K562 (cell line): Measurements from ENCODE around the gene ARRDC5. TPM values are rescaled to one million over a fixed set of nuclear protein-coding genes. Genes with fewer than 3 reads are reported as not detected.
"Not testable (repeated sequence)": the region's sequence is repeated elsewhere in the genome, so short reads cannot be mapped to it uniquely, and the experiment has no call there.

Experiments used
- ATAC-seq: fragments of 200-7000 bp; cut with Tn5 transposase; 3 replicates; pipeline ENCODE4 v1.9.1; 2020; ENCODE audit warnings: moderate library complexity
- BruUV-seq: library from RNA; stranded (reverse); fragments of 400-500 nt; replicated peaks from 2 replicates; lab custom pipeline; 2021; lab: Mats Ljungman, UMichigan
- CTCF ChIA-PET: fragments of 300-600 bp; formaldehyde crosslinking; extraction: SDS; loops from one replicate; lab custom pipeline; 2021; ENCODE audit warnings: low intra/inter-chr PET ratio; lab: Yijun Ruan, JAX
- POLR2A ChIA-PET: fragments of 300-600, 350-650 bp; sonication (Branson Sonifier 250); formaldehyde crosslinking; extraction: SDS; loops from one replicate; lab custom pipeline; 2021; ENCODE audit warnings: antibody characterized with exemption, inconsistent platforms; lab: Yijun Ruan, JAX
- DNase-seq, 4 experiments: peaks; one replicate each; pipeline versions ENCODE4 v3.0.0 to v3.0.0-alpha.2; 2011 to 2018; ENCODE audit warnings: low spot score in 3 of 4, mixed read lengths in 3 of 4; ENCODE audit errors: extremely low read depth in 1 of 4
- FAIRE-seq: peaks from 2 replicates; lab custom pipeline; 2011; peaks lifted over from hg19 to GRCh38; lab: Jason Lieb, UNC
- H2AFZ ChIP-seq: 2 replicates; pipeline ENCODE4 v1.6.0; 2011; ENCODE audit warnings: low read depth, low read length, control low read depth, inconsistent platforms
- H3K27ac ChIP-seq: fragments of 200-600 bp; 3 replicates; pipeline ENCODE4 v1.8.0; 2011; ENCODE audit warnings: low read depth, mild to moderate bottlenecking, control low read depth, inconsistent platforms, low read length, moderate library complexity, mixed read lengths; ENCODE audit errors: extremely low read depth
- H3K27me3 ChIP-seq, 2 experiments: fragments of 300-600 bp in 1 of 2; 2 replicates in 1 of 2; 3 replicates in 1 of 2; pipeline versions ENCODE4 v1.6.0 to v1.8.0; 2011; ENCODE audit warnings: inconsistent platforms in 2 of 2, low read length in 2 of 2, mild to moderate bottlenecking in 1 of 2, mixed read lengths in 1 of 2, moderate library complexity in 1 of 2; ENCODE audit not compliant: control insufficient read depth in 2 of 2, insufficient read depth in 2 of 2
- H3K36me3 ChIP-seq: fragments of 300-600 bp; 3 replicates; pipeline ENCODE4 v1.8.0; 2011; ENCODE audit warnings: mild to moderate bottlenecking, low read length, inconsistent platforms; ENCODE audit not compliant: control insufficient read depth, insufficient read depth
- H3K4me1 ChIP-seq, 2 experiments: fragments of 200-600 bp in 1 of 2; replicated peaks in 1 of 2; 2 replicates in 1 of 2; 3 replicates in 1 of 2; pipeline versions ENCODE4 v1.5.1 to v1.8.0; 2011; ENCODE audit warnings: inconsistent platforms in 2 of 2, low read length in 2 of 2, mild to moderate bottlenecking in 1 of 2, mixed read lengths in 1 of 2, moderate library complexity in 1 of 2; ENCODE audit not compliant: control insufficient read depth in 2 of 2, insufficient read depth in 2 of 2
- H3K4me2 ChIP-seq: 2 replicates; pipeline ENCODE4 v1.6.1; 2011; ENCODE audit warnings: low read length, control low read depth, inconsistent platforms, mixed read lengths; ENCODE audit not compliant: insufficient read depth
- H3K4me3 ChIP-seq: fragments of 200-600 bp; sonication (generic), shearing (Covaris generic); 2 replicates; pipeline ENCODE4 v1.5.1; 2016; ENCODE audit warnings: control low read depth, inconsistent platforms
- H3K79me2 ChIP-seq: fragments of 200-600 bp; 3 replicates; pipeline ENCODE4 v1.8.0; 2011; ENCODE audit warnings: low read length, inconsistent platforms; ENCODE audit not compliant: control insufficient read depth, insufficient read depth
- H3K9ac ChIP-seq, 2 experiments: 2 replicates each; pipeline versions ENCODE4 v1.6.0 to v1.6.1; 2011; ENCODE audit warnings: low read depth in 2 of 2, low read length in 2 of 2, control low read depth in 1 of 2, inconsistent platforms in 1 of 2, mild to moderate bottlenecking in 1 of 2, mixed read lengths in 1 of 2; ENCODE audit not compliant: insufficient read depth in 1 of 2
- H3K9me1 ChIP-seq: one replicate; pipeline ENCODE4 v1.6.0; 2011; ENCODE audit warnings: inconsistent platforms, mild to moderate bottlenecking, low read length, moderate library complexity; ENCODE audit not compliant: control insufficient read depth, insufficient read depth
- H3K9me3 ChIP-seq: replicated peaks from 2 replicates; pipeline ENCODE4 v1.5.1; 2011; ENCODE audit warnings: low read depth, low read length, inconsistent platforms; ENCODE audit not compliant: control insufficient read depth, insufficient read depth
- H4K20me1 ChIP-seq: replicated peaks from 2 replicates; pipeline ENCODE4 v1.6.1; 2011; ENCODE audit warnings: low read length, inconsistent platforms, mixed read lengths; ENCODE audit not compliant: control insufficient read depth, insufficient read depth
- HDAC2 ChIP-seq: fragments of 450-650 bp; IDR thresholded peaks from 2 replicates; pipeline ENCODE4 v1.6.1; 2016; ENCODE audit warnings: mild to moderate bottlenecking
- MGA ChIP-seq: fragments of 450-650 bp; IDR thresholded peaks from 2 replicates; pipeline ENCODE4 v1.6.1; 2016; ENCODE audit warnings: mild to moderate bottlenecking, moderate library complexity
- TRIM24 ChIP-seq, 2 experiments: fragments of 450-650 bp; IDR thresholded peaks; 2 replicates each; pipeline ENCODE4 v1.6.1; 2016
- WGBS: fragments of 100-300 bp; shearing (Covaris generic); methylation state at CpG from one replicate; pipeline ENCODE4 v1.1.6; 2016; ENCODE audit warnings: low coverage, mixed read lengths; ENCODE audit not compliant: insufficient coverage; ENCODE audit errors: missing lambda C conversion rate; 5-methylcytosine and 5-hydroxymethylcytosine counted together
- in situ Hi-C: fragments of 300-500 bp; cut with MboI; formaldehyde crosslinking; loops from 4 replicates; pipeline ENCODE4 v1.15.0; 2018; ENCODE audit warnings: inconsistent platforms, mixed read lengths
- intact Hi-C: fragments of 100-400 bp; cut with micrococcal nuclease; formaldehyde crosslinking; loops from 2 replicates; pipeline ENCODE4 v1.14.2; 2022
- polyA plus RNA-seq, 8 experiments: library from polyadenylated mRNA; depleted of rRNA in 4 of 8; stranded (reverse) in 5 of 8; unstranded in 3 of 8; fragments of >200 nt; fragmentation: Nextera tagmentation in 2 of 8; fragmentation: Illumina TruSeq in 1 of 8; extraction: Ambion mirVana in 2 of 8; extraction: Trizol in 1 of 8; gene quantifications; 2 replicates each; pipeline versions ENCODE4 v1.2.1 to v1.2.3, GENCODE V29; 2011 to 2014; ENCODE audit warnings: inconsistent platforms in 1 of 8, missing spikeins in 1 of 8
- total RNA-seq, 7 experiments: library from RNA; depleted of rRNA in 6 of 7; stranded (reverse); fragments of >200 nt in 6 of 7; fragmentation: Illumina TruSeq in 2 of 7; extraction: Trizol in 2 of 7; gene quantifications; 2 replicates each; pipeline versions ENCODE4 v1.2.1 to v1.2.3, GENCODE V29; 2011 to 2021; ENCODE audit warnings: low replicate concordance in 1 of 7

Gene ARRDC5
- total and polyA plus RNA-seq, 9 of the 15 experiments (the other 6 are each of a cell fraction or from before 2014, with no cell fraction given) = not detected

GRCh38 chr19:4892962-4893361, 9.7 kb downstream of the ARRDC5 start:
- BruUV-seq, CTCF ChIA-PET, FAIRE-seq, H3K4me3 ChIP-seq, H3K27ac ChIP-seq, intact Hi-C loops, H3K9ac ChIP-seq, H4K20me1 ChIP-seq, H3K9me3 ChIP-seq, DNase-seq, H2AFZ ChIP-seq, H3K4me2 ChIP-seq, H3K4me1 ChIP-seq, H3K79me2 ChIP-seq, H3K36me3 ChIP-seq, ATAC-seq, in situ Hi-C loops, H3K9me1 ChIP-seq: not testable (repeated sequence)
- WGBS = 58% methylated on average over 11 of the region's 11 CpGs
- H3K27me3 ChIP-seq = peaks cover 7 to 13% of the 10 kb centered on the region in 2 experiments; a peak in 3 of 5 replicates
- POLR2A ChIA-PET = interaction anchor here (0.6 kb wide), 1 partner anchor 77 kb away, joined by 3 read pairs; no protein-coding TSS in a partner anchor

- DNase-seq (peak in 1 of 4 experiments; percentile 9), FAIRE-seq (no peak), ATAC-seq (peak; percentile 31; the same call in 1 of the 3 replicates)
- Histone ChIP-seq H3K79me2 (no peaks in the 10 kb centered on the region), H3K4me2 (no peak overlapping the region; the same call in 1 of the 2 replicates), H3K36me3 (no peaks in the 10 kb centered on the region), H4K20me1 (no peaks in the 10 kb centered on the region), H3K4me1 (peaks cover 0 to 4% of the 10 kb centered on the region in 2 experiments; a peak in 2 of 5 replicates), H3K27me3 (peaks cover 7 to 13% of the 10 kb centered on the region in 2 experiments; a peak in 3 of 5 replicates), H3K4me3 (no peak overlapping the region), H3K9me1 (no peaks in the 10 kb centered on the region), H2AFZ (no peak overlapping the region), H3K9ac (peak overlapping the region in 1 of 2 experiments; percentile 47; a peak in 2 of 4 replicates), H3K27ac (no peak overlapping the region), H3K9me3 (no peaks in the 10 kb centered on the region)
- in situ Hi-C loops (no loop called here), intact Hi-C loops (no loop called here)
- ChIA-PET POLR2A (interaction anchor here (1.1 to 1.3 kb wide), 2 partner anchors 11 to 16 kb away, joined by 3 to 4 read pairs; partner anchors contain the start of gene ARRDC5), CTCF (no interaction called here)
- 28% methylated on average over 22 of the region's 22 CpGs for WGBS
- BruUV-seq = no TSS peak
- TF ChIP-seq TRIM24 (IDR thresholded peaks at IDR 0.05) = no peak
- no peak for TF ChIP-seq MGA
- TF ChIP-seq HDAC2 = no peak
Measured at GRCh38 chr19:4891066-4891465, 11.6 kb downstream of the ARRDC5 start.
